H9 (cell line): ENCODE results near the gene PLXNB1. TPM values are rescaled to one million over a fixed set of nuclear protein-coding genes. Genes with fewer than 3 reads are reported as not detected.

ENCODE experiments used
- DNase-seq: peaks from one replicate; pipeline ENCODE4 v3.0.0-alpha.2; 2017
- H2AFZ ChIP-seq: one replicate; pipeline ENCODE4 v1.6.1; 2013; ENCODE audit warnings: mild to moderate bottlenecking, low read length, control low read depth, moderate library complexity
- H2AK5ac ChIP-seq: 2 replicates; pipeline ENCODE4 v1.6.1; 2013; ENCODE audit warnings: low read length, control low read depth, mixed read lengths; ENCODE audit not compliant: insufficient read length
- H2BK120ac ChIP-seq: one replicate; pipeline ENCODE4 v1.6.1; 2013; ENCODE audit warnings: low read depth, mild to moderate bottlenecking, low read length, control low read depth, inconsistent platforms; ENCODE audit not compliant: poor library complexity, severe bottlenecking
- H2BK12ac ChIP-seq: 2 replicates; pipeline ENCODE4 v1.6.1; 2013; ENCODE audit warnings: low read length, control low read depth, mixed read lengths, low read depth; ENCODE audit not compliant: insufficient read length
- H2BK15ac ChIP-seq: 2 replicates; pipeline ENCODE4 v1.6.1; 2013; ENCODE audit warnings: low read depth, low read length, control low read depth
- H2BK20ac ChIP-seq: one replicate; pipeline ENCODE4 v1.6.1; 2013; ENCODE audit warnings: low read depth, mild to moderate bottlenecking, low read length, control low read depth, inconsistent platforms; ENCODE audit not compliant: poor library complexity, severe bottlenecking
- H2BK5ac ChIP-seq: 2 replicates; pipeline ENCODE4 v1.6.1; 2013; ENCODE audit warnings: low read length, control low read depth, mixed read lengths; ENCODE audit not compliant: insufficient read length
- H3K14ac ChIP-seq: 2 replicates; pipeline ENCODE4 v1.6.1; 2013; ENCODE audit warnings: low read length, control low read depth; ENCODE audit not compliant: insufficient read depth
- H3K18ac ChIP-seq: 2 replicates; pipeline ENCODE4 v1.6.1; 2013; ENCODE audit warnings: low read depth, mild to moderate bottlenecking, mixed read lengths, low read length, control low read depth; ENCODE audit not compliant: insufficient read length
- H3K23ac ChIP-seq: 2 replicates; pipeline ENCODE4 v1.6.1; 2013; ENCODE audit warnings: low read length, control low read depth, mixed read lengths, low read depth; ENCODE audit not compliant: insufficient read length
- H3K23me2 ChIP-seq: 2 replicates; pipeline ENCODE4 v1.6.1; 2013; ENCODE audit warnings: low read depth, mild to moderate bottlenecking, mixed read lengths, low read length, control low read depth; ENCODE audit not compliant: insufficient read length, poor library complexity, severe bottlenecking
- H3K27ac ChIP-seq: 2 replicates; pipeline ENCODE4 v1.5.1; 2013; ENCODE audit warnings: low read length, control low read depth, mixed read lengths, low read depth; ENCODE audit not compliant: insufficient read length
- H3K27me3 ChIP-seq: 2 replicates; pipeline ENCODE4 v1.6.1; 2013; ENCODE audit warnings: low read length, control low read depth, inconsistent platforms; ENCODE audit not compliant: insufficient read depth
- H3K4ac ChIP-seq: 2 replicates; pipeline ENCODE4 v1.6.1; 2013; ENCODE audit warnings: low read depth, mild to moderate bottlenecking, control low read depth, inconsistent platforms, low read length, moderate library complexity
- H3K4me1 ChIP-seq: 2 replicates; pipeline ENCODE4 v1.6.1; 2013; ENCODE audit warnings: low read length, control low read depth, inconsistent platforms; ENCODE audit not compliant: insufficient read depth
- H3K4me2 ChIP-seq: 2 replicates; pipeline ENCODE4 v1.6.1; 2013; ENCODE audit warnings: low read length, control low read depth, mixed read lengths; ENCODE audit not compliant: insufficient read length, insufficient read depth
- H3K56ac ChIP-seq: 2 replicates; pipeline ENCODE4 v1.6.1; 2013; ENCODE audit warnings: low read depth, mild to moderate bottlenecking, mixed read lengths, low read length, control low read depth; ENCODE audit not compliant: insufficient read length
- H3K79me1 ChIP-seq: 2 replicates; pipeline ENCODE4 v1.6.1; 2013; ENCODE audit warnings: low read depth, mild to moderate bottlenecking, moderate library complexity, low read length, control low read depth, inconsistent platforms; ENCODE audit not compliant: insufficient read depth, poor library complexity, severe bottlenecking
- H3K79me2 ChIP-seq: 2 replicates; pipeline ENCODE4 v1.6.1; 2013; ENCODE audit warnings: low read length, control low read depth, inconsistent platforms; ENCODE audit not compliant: insufficient read depth
- H3K9ac ChIP-seq: 2 replicates; pipeline ENCODE4 v1.6.1; 2013; ENCODE audit warnings: low read length, control low read depth, mixed read lengths; ENCODE audit not compliant: insufficient read length; ENCODE audit errors: extremely low read depth
- H3K9me3 ChIP-seq: one replicate; pipeline ENCODE4 v1.6.1; 2013; ENCODE audit warnings: low read depth, low read length, inconsistent platforms; ENCODE audit not compliant: control insufficient read depth
- H3T11ph ChIP-seq: one replicate; pipeline ENCODE4 v1.6.1; 2013; ENCODE audit warnings: mild to moderate bottlenecking, low read length, control low read depth, inconsistent platforms
- H4K20me1 ChIP-seq: one replicate; pipeline ENCODE4 v1.6.1; 2013; ENCODE audit not compliant: control insufficient read depth, insufficient read length, insufficient read depth
- H4K5ac ChIP-seq: 2 replicates; pipeline ENCODE4 v1.6.1; 2013; ENCODE audit warnings: low read depth, mild to moderate bottlenecking, mixed read lengths, low read length, control low read depth; ENCODE audit not compliant: insufficient read length
- H4K8ac ChIP-seq: replicated peaks from 2 replicates; pipeline ENCODE4 v1.6.1; 2013; ENCODE audit warnings: low read length, control low read depth, mixed read lengths, low read depth; ENCODE audit not compliant: insufficient read length
- H4K91ac ChIP-seq: 2 replicates; pipeline ENCODE4 v1.6.1; 2013; ENCODE audit warnings: low read depth, mild to moderate bottlenecking, moderate library complexity, mixed read lengths, low read length, control low read depth; ENCODE audit not compliant: insufficient read length
- H3K27ac Mint-ChIP-seq, 3 experiments: 2 replicates in 2 of 3; 3 replicates in 1 of 3; pipeline ENCODE4 v1.8.0; 2020 to 2021; ENCODE audit warnings: mixed read lengths in 3 of 3, mild to moderate bottlenecking in 1 of 3, moderate library complexity in 1 of 3
- H3K27me3 Mint-ChIP-seq: 2 replicates; pipeline ENCODE4 v1.8.0; 2021; ENCODE audit warnings: low read depth, mild to moderate bottlenecking, moderate library complexity, mixed read lengths
- H3K36me3 Mint-ChIP-seq, 3 experiments: 2 replicates in 2 of 3; 3 replicates in 1 of 3; pipeline ENCODE4 v1.8.0; 2020 to 2021; ENCODE audit warnings: low read depth in 3 of 3, mixed read lengths in 3 of 3; ENCODE audit not compliant: insufficient read depth in 1 of 3
- H3K4me1 Mint-ChIP-seq, 2 experiments: 2 replicates each; pipeline ENCODE4 v1.8.0; 2020; ENCODE audit warnings: mixed read lengths in 2 of 2
- H3K4me3 Mint-ChIP-seq, 2 experiments: 2 replicates in 1 of 2; 3 replicates in 1 of 2; pipeline ENCODE4 v1.8.0; 2020 to 2021; ENCODE audit warnings: mild to moderate bottlenecking in 2 of 2, mixed read lengths in 2 of 2, moderate library complexity in 1 of 2
- H3K9me3 Mint-ChIP-seq, 2 experiments: 2 replicates in 1 of 2; 3 replicates in 1 of 2; pipeline ENCODE4 v1.8.0; 2020; ENCODE audit warnings: mild to moderate bottlenecking in 2 of 2, mixed read lengths in 2 of 2, moderate library complexity in 1 of 2
- CTCF ChIP-seq: fragments of 200-600 bp; sonication (generic); conservative IDR thresholded peaks from 3 replicates; pipeline ENCODE4 v1.8.0; 2021; ENCODE audit warnings: antibody characterized with exemption, mild to moderate bottlenecking
- WGBS: extraction: QIAGEN DNeasy Blood & Tissue Kit; methylation state at CpG from one replicate; pipeline ENCODE4 v1.1.7; 2013; ENCODE audit warnings: missing lambda C conversion rate, low lambda C conversion rate, mixed read lengths; ENCODE audit not compliant: insufficient read length; ENCODE audit errors: extremely low coverage; 5-methylcytosine and 5-hydroxymethylcytosine counted together
- total RNA-seq: library from RNA; stranded (reverse); gene quantifications from 2 replicates; pipeline ENCODE4 v1.2.1, GENCODE V29; 2021

The PLXNB1 gene
- total RNA-seq, 1 experiment from 2014 or later, result 184 TPM

DNA sequence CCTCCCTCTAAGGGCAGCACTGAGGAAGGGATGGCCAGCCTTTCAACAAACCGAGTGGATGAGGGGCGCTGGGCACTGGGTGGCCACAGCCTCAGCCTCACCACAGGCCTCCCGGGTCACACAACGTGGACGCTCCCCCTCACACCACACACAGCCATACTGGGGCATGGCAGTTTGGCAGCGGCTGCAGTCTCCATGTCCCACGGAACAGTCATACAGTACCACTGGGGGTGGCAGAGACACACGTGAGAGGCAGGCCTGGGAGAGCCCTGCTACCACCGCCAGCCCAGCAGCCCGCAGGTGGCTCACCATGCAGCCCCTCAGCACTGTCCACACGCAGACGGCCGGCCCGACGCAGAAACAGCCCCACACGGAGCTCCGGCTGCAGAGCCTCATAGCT lies 11.7 kb downstream of the PLXNB1 start:
- Histone ChIP-seq H4K5ac (no peak overlapping the region), H3K79me2 (no peaks in the 10 kb centered on the region), H2BK15ac (no peak overlapping the region), H3K4me1 (no peaks in the 10 kb centered on the region), H3K9me3 (no peaks in the 10 kb centered on the region), H2BK20ac (no peak overlapping the region), H2AFZ (no peak overlapping the region), H3K79me1 (no peaks in the 10 kb centered on the region), H3K4ac (no peak overlapping the region), H3K23ac (no peak overlapping the region), H2BK120ac (no peak overlapping the region), H3K14ac (no peak overlapping the region), H4K8ac (no peak overlapping the region), H2AK5ac (no peak overlapping the region), H3K23me2 (no peaks in the 10 kb centered on the region), H3K27ac (no peak overlapping the region), H4K91ac (no peak overlapping the region), H3K27me3 (no peaks in the 10 kb centered on the region), H4K20me1 (no peaks in the 10 kb centered on the region), H3K4me2 (no peak overlapping the region), H3T11ph (no peak overlapping the region), H3K56ac (no peak overlapping the region), H3K18ac (no peak overlapping the region), H3K9ac (no peak overlapping the region), H2BK5ac (no peak overlapping the region), H2BK12ac (no peak overlapping the region)
- TF ChIP-seq CTCF, result no peak
- DNase-seq, result no peak
- Mint-ChIP-seq H3K4me3 (no peak overlapping the region), H3K36me3 (peaks cover 47 to 87% (median 80%) of the 10 kb centered on the region in 3 experiments), H3K9me3 (no peaks in the 10 kb centered on the region), H3K27ac (peak overlapping the region in 1 of 3 experiments; percentile 86; a peak in 1 of 7 replicates), H3K27me3 (no peaks in the 10 kb centered on the region), H3K4me1 (no peaks in the 10 kb centered on the region)
- no CpG with 5 or more reads among the region's 17 CpGs for WGBS
